SK-N-SH (cell line): ENCODE measurements around the gene CRACR2A. TPM values are rescaled to one million over a fixed set of nuclear protein-coding genes. Genes with fewer than 3 reads are reported as not detected.

ENCODE experiments used
- CTCF ChIA-PET: fragments of 300-600, 350-600 bp; formaldehyde crosslinking; extraction: SDS; loops from one replicate; lab custom pipeline; 2021; lab: Yijun Ruan, JAX
- POLR2A ChIA-PET: fragments of 350-600 bp; sonication (Branson Sonifier 250); formaldehyde crosslinking; extraction: SDS; loops from one replicate; lab custom pipeline; 2020; ENCODE audit warnings: antibody characterized with exemption, inconsistent platforms; lab: Yijun Ruan, JAX
- DNase-seq: peaks from one replicate; pipeline ENCODE4 v3.0.0; 2012
- H2AFZ ChIP-seq: fragments of 200-600 bp; sonication (generic); 2 replicates; pipeline ENCODE4 v1.8.1; 2016; ENCODE audit warnings: antibody characterized with exemption, mild to moderate bottlenecking, low read depth
- H3F3A ChIP-seq: fragments of 200-600 bp; sonication (generic); replicated peaks from 2 replicates; pipeline ENCODE3; 2016; ENCODE audit warnings: antibody characterized with exemption, mild to moderate bottlenecking; ENCODE audit not compliant: insufficient read depth
- H3K27ac ChIP-seq, 2 experiments: fragments of 200-500 bp in 1 of 2; fragments of 200-600 bp in 1 of 2; sonication (Bioruptor generic) in 1 of 2; sonication (generic), shearing (Covaris generic) in 1 of 2; 2 replicates each; pipeline versions ENCODE4 v1.5.1 to v1.6.1; 2014 to 2016; ENCODE audit warnings: low read depth in 2 of 2, inconsistent platforms in 1 of 2, low read length in 1 of 2, mild to moderate bottlenecking in 1 of 2, mixed read lengths in 1 of 2
- H3K27me3 ChIP-seq: fragments of 200-600 bp; sonication (generic), shearing (Covaris generic); 2 replicates; pipeline ENCODE4 v1.6.1; 2016; ENCODE audit warnings: mixed run types; ENCODE audit not compliant: insufficient read depth
- H3K36me3 ChIP-seq, 2 experiments: fragments of 200-500 bp in 1 of 2; fragments of 200-600 bp in 1 of 2; sonication (Bioruptor generic) in 1 of 2; sonication (generic) in 1 of 2; replicated peaks in 1 of 2; 2 replicates each; pipeline versions ENCODE3 to v1.5.1; 2014 to 2016; ENCODE audit warnings: low read length in 1 of 2, mild to moderate bottlenecking in 1 of 2; ENCODE audit not compliant: insufficient read depth in 2 of 2, control insufficient read depth in 1 of 2
- H3K4me1 ChIP-seq, 2 experiments: fragments of 200-500 bp in 1 of 2; fragments of 200-600 bp in 1 of 2; sonication (Bioruptor generic) in 1 of 2; sonication (generic), shearing (Covaris generic) in 1 of 2; 2 replicates each; pipeline versions ENCODE4 v1.5.1 to v1.6.1; 2014 to 2016; ENCODE audit warnings: low read depth in 1 of 2, low read length in 1 of 2, mixed run types in 1 of 2; ENCODE audit not compliant: insufficient read depth in 2 of 2, control insufficient read depth in 1 of 2
- H3K4me2 ChIP-seq: fragments of 200-600 bp; sonication (generic), shearing (Covaris generic); 2 replicates; pipeline ENCODE4 v1.6.1; 2017; ENCODE audit warnings: mixed run types
- H3K4me3 ChIP-seq, 2 experiments: fragments of 200-500 bp in 1 of 2; fragments of 200-600 bp in 1 of 2; sonication (Bioruptor generic) in 1 of 2; sonication (generic), shearing (Covaris generic) in 1 of 2; 2 replicates each; pipeline versions ENCODE4 v1.5.1 to v1.8.1; 2014 to 2016; ENCODE audit warnings: low read depth in 2 of 2, inconsistent platforms in 1 of 2, low read length in 1 of 2, mild to moderate bottlenecking in 1 of 2, mixed read lengths in 1 of 2, moderate library complexity in 1 of 2
- H3K79me2 ChIP-seq: fragments of 200-600 bp; sonication (generic); 2 replicates; pipeline ENCODE4 v1.8.1; 2017; ENCODE audit warnings: mild to moderate bottlenecking; ENCODE audit not compliant: insufficient read depth
- H3K9ac ChIP-seq: fragments of 200-600 bp; sonication (generic); 2 replicates; pipeline ENCODE4 v1.6.1; 2017; ENCODE audit warnings: mixed run types
- H3K9me2 ChIP-seq: fragments of 200-600 bp; sonication (generic); 2 replicates; pipeline ENCODE4 v1.6.1; 2017; ENCODE audit warnings: mixed run types
- H3K9me3 ChIP-seq: fragments of 200-600 bp; sonication (generic); 2 replicates; pipeline ENCODE4 v1.6.1; 2017; ENCODE audit warnings: mixed run types, mild to moderate bottlenecking, moderate library complexity
- H4K20me1 ChIP-seq: fragments of 200-600 bp; sonication (generic); 2 replicates; pipeline ENCODE4 v1.6.1; 2017; ENCODE audit warnings: mild to moderate bottlenecking, mixed run types; ENCODE audit not compliant: insufficient read depth
- CTCF ChIP-seq: fragments of 200-600 bp; sonication (generic); IDR thresholded peaks from 2 replicates; pipeline ENCODE4 v1.6.1; 2017; ENCODE audit warnings: antibody characterized with exemption, mild to moderate bottlenecking, moderate library complexity
- EP300 ChIP-seq, 2 experiments: IDR thresholded peaks; 2 replicates each; pipeline versions ENCODE4 v1.4.0 to v1.6.1; 2012; ENCODE audit warnings: borderline replicate concordance in 1 of 2, low read depth in 1 of 2, low read length in 1 of 2
- EZH2phosphoT487 ChIP-seq: fragments of 200-600 bp; sonication (generic); IDR thresholded peaks from 2 replicates; pipeline ENCODE4 v1.6.1; 2017; ENCODE audit warnings: low read depth, mixed run types, mild to moderate bottlenecking, antibody characterized with exemption, moderate library complexity, borderline replicate concordance
- FOXJ3 ChIP-seq: sonication (generic); formaldehyde crosslinking; IDR thresholded peaks from 2 replicates; pipeline ENCODE4 v1.5.1; 2020; ENCODE audit warnings: mild to moderate bottlenecking, missing genetic modification reagents
- IRF3 ChIP-seq: fragments of 150-350 bp; IDR thresholded peaks from 2 replicates; pipeline ENCODE4 v1.6.1; 2016; ENCODE audit warnings: mild to moderate bottlenecking, low read depth, low read length
- MAX ChIP-seq: IDR thresholded peaks from 2 replicates; pipeline ENCODE4 v1.4.0; 2012; ENCODE audit warnings: low read depth
- MEF2A ChIP-seq: IDR thresholded peaks from 2 replicates; pipeline ENCODE4 v1.4.0; 2012; ENCODE audit warnings: low read depth, borderline replicate concordance
- PBX3 ChIP-seq: IDR thresholded peaks from 2 replicates; pipeline ENCODE4; 2012
- POLR2AphosphoS5 ChIP-seq: IDR thresholded peaks from 2 replicates; pipeline ENCODE4 v1.6.1; 2012; ENCODE audit warnings: low read depth, low read length
- RAD21 ChIP-seq: IDR thresholded peaks from 2 replicates; pipeline ENCODE4 v1.6.1; 2012; ENCODE audit warnings: mild to moderate bottlenecking, low read length
- RFX5 ChIP-seq: IDR thresholded peaks from 2 replicates; pipeline ENCODE4 v1.6.1; 2012; ENCODE audit warnings: mild to moderate bottlenecking, improper control_type of control experiment, low read length
- SMC3 ChIP-seq: IDR thresholded peaks from 2 replicates; pipeline ENCODE4 v1.6.1; 2012; ENCODE audit warnings: low read depth, low read length, improper control_type of control experiment
- TEAD4 ChIP-seq: IDR thresholded peaks from 2 replicates; pipeline ENCODE4 v1.4.0; 2012; ENCODE audit warnings: mild to moderate bottlenecking, borderline replicate concordance; ENCODE audit not compliant: insufficient read depth
- USF2 ChIP-seq: fragments of 150-350 bp; IDR thresholded peaks from 2 replicates; pipeline ENCODE4 v1.6.1; 2017; ENCODE audit warnings: antibody characterized with exemption, low read length, low read depth, borderline replicate concordance
- YY1 ChIP-seq: IDR thresholded peaks from 2 replicates; pipeline ENCODE4 v1.4.0; 2012; ENCODE audit warnings: low read depth, mild to moderate bottlenecking
- ZBTB33 ChIP-seq: IDR thresholded peaks from 2 replicates; pipeline ENCODE4 v1.4.0; 2012; ENCODE audit warnings: low read depth, borderline replicate concordance
- WGBS: methylation state at CpG from one replicate; pipeline ENCODE4 v1.1.6; 2017; ENCODE audit warnings: low lambda C conversion rate; 5-methylcytosine and 5-hydroxymethylcytosine counted together
- polyA plus RNA-seq, 3 experiments: library from polyadenylated mRNA; depleted of rRNA; stranded (reverse); fragments of >200 nt; gene quantifications; 2 replicates each; pipeline ENCODE4 v1.2.3, GENCODE V29; 2012

CRACR2A gene
- polyA plus RNA-seq, 1 of the 3 experiments (the other 2 are of a cell fraction) = 0.12 TPM

GRCh38 chr12:3579446-3580093 lies 173.3 kb downstream of the CRACR2A start (continued):
- no peak for TF ChIP-seq TEAD4
- TF ChIP-seq MAX = no peak

- ChIA-PET CTCF (no interaction called here), POLR2A (no interaction called here)
- H3K9me2 ChIP-seq = no peaks in the 10 kb centered on the region
- no peaks in the 10 kb centered on the region for H4K20me1 ChIP-seq
- H3K79me2 ChIP-seq = no peaks in the 10 kb centered on the region
- H3K4me1 ChIP-seq = no peaks in the 10 kb centered on the region
- WGBS = 37% methylated on average over 5 of the region's 5 CpGs
- H3K36me3 ChIP-seq = no peaks in the 10 kb centered on the region
- H3K9me3 ChIP-seq = no peaks in the 10 kb centered on the region
- no peak for DNase-seq
- no peaks in the 10 kb centered on the region for H3F3A ChIP-seq
- H3K4me3 ChIP-seq = no peak overlapping the region
- TF ChIP-seq EZH2phosphoT487 = no peak
- TF ChIP-seq POLR2AphosphoS5 = no peak
- TF ChIP-seq USF2 = no peak
- TF ChIP-seq SMC3 = no peak
- no peak for TF ChIP-seq CTCF
- TF ChIP-seq ZBTB33 = no peak
- TF ChIP-seq FOXJ3 (CRISPR knock-in tag) = no peak
- no peak for TF ChIP-seq RAD21
- TF ChIP-seq IRF3 = no peak
- no peak for TF ChIP-seq MEF2A
- TF ChIP-seq PBX3 = no peak
- TF ChIP-seq YY1 = no peak
- TF ChIP-seq EP300 (IDR thresholded peaks at IDR 0.05; ENCODE audit: borderline replicate concordance in 1 of 2, low read depth in 1 of 2, low read length in 1 of 2) = no peak
- no peak for TF ChIP-seq RFX5
- no peak overlapping the region for H3K9ac ChIP-seq
- no peak overlapping the region for H3K4me2 ChIP-seq
- no peak overlapping the region for H3K27ac ChIP-seq
- no peaks in the 10 kb centered on the region; the same call in 1 of the 2 replicates for H3K27me3 ChIP-seq
- H2AFZ ChIP-seq = no peak overlapping the region
Measured at GRCh38 chr12:3578557-3578956, 174.4 kb downstream of the CRACR2A start.
